Thyroid gland (tissue), 4 donors: ENCODE measurements around the gene ZCWPW1. TPM values are rescaled to one million over a fixed set of nuclear protein-coding genes. Genes with fewer than 3 reads are reported as not detected.

Experiments
- DNase-seq, 2 donors: peaks; one replicate each; pipeline ENCODE4 v3.0.0-alpha.2; 2019
- H3K27ac ChIP-seq, 3 donors: fragments of 200-600 bp; sonication (generic); 1 replicate in 2 of 3; 2 replicates in 1 of 3; pipeline ENCODE4 v1.5.1; 2016 to 2019; ENCODE audit warnings: mild to moderate bottlenecking in 1 of 3, moderate library complexity in 1 of 3
- H3K27me3 ChIP-seq: fragments of 200-600 bp; sonication (generic); one replicate; pipeline ENCODE4 v1.5.1; 2019
- H3K36me3 ChIP-seq, 2 donors: fragments of 200-600 bp; sonication (generic); one replicate each; pipeline ENCODE4 v1.5.1; 2016 to 2019
- H3K4me1 ChIP-seq, 2 donors: fragments of 200-600 bp; sonication (generic); one replicate each; pipeline ENCODE4 v1.5.1; 2017 to 2019
- H3K4me3 ChIP-seq, 3 donors: fragments of 200-600 bp; sonication (generic); replicated peaks in 1 of 3; 1 replicate in 2 of 3; 2 replicates in 1 of 3; pipeline ENCODE4 v1.5.1; 2016; ENCODE audit warnings: mild to moderate bottlenecking in 1 of 3
- H3K9me3 ChIP-seq: fragments of 200-600 bp; sonication (generic); one replicate; pipeline ENCODE4 v1.5.1; 2017
- CTCF ChIP-seq, 6 experiments: fragments of 200-600 bp in 3 of 6; fragments of 450-650 bp in 3 of 6; sonication (generic) in 3 of 6; IDR thresholded peaks; one replicate each; pipeline ENCODE4 v1.5.1; 2016 to 2019; ENCODE audit warnings: antibody characterized with exemption in 6 of 6, mild to moderate bottlenecking in 2 of 6, inconsistent platforms in 1 of 6, moderate library complexity in 1 of 6
- POLR2A ChIP-seq, 2 donors: fragments of 450-650 bp; IDR thresholded peaks; one replicate each; pipeline ENCODE4 v1.6.1; 2017; ENCODE audit warnings: antibody characterized with exemption in 2 of 2, mild to moderate bottlenecking in 2 of 2, moderate library complexity in 1 of 2
- WGBS, 2 donors: methylation state at CpG; one replicate each; pipeline ENCODE4 v1.1.5; 2017; 5-methylcytosine and 5-hydroxymethylcytosine counted together
- intact Hi-C: fragments of 100-400 bp; cut with DNase I; formaldehyde crosslinking; loops from one replicate; pipeline ENCODE4 v1.15.1; 2023
- total RNA-seq, 4 donors: library from RNA; depleted of rRNA; stranded (reverse); fragments of >200 nt; gene quantifications; one replicate each; pipeline ENCODE4 v1.2.3, GENCODE V29; 2016

The ZCWPW1 gene
- total RNA-seq, 4 donors from 2014 or later = 3.6 to 7.1 (median 4.3) TPM

GRCh38 chr7:100471021-100471420 is 42.5 kb upstream of the ZCWPW1 start:
- no peak overlapping the region for H3K27ac ChIP-seq
- 67 to 80% methylated on average over 1 to 4 of the region's 4 CpGs for WGBS, 2 donors
- H3K27me3 ChIP-seq = no peaks in the 10 kb centered on the region
- H3K4me3 ChIP-seq = no peak overlapping the region
- H3K36me3 ChIP-seq = peaks cover 5% of the 10 kb centered on the region in 2 donors
- no peaks in the 10 kb centered on the region for H3K9me3 ChIP-seq
- DNase-seq = no peak
- peaks cover 23 to 47% of the 10 kb centered on the region in 2 donors for H3K4me1 ChIP-seq
- no peak for TF ChIP-seq CTCF (IDR thresholded peaks at IDR 0.05)
- no peak for TF ChIP-seq POLR2A (IDR thresholded peaks at IDR 0.05)
- intact Hi-C loops = no loop called here

GRCh38 chr7:100469227-100470044 is 40.9 kb upstream of the ZCWPW1 start:
- peaks cover 5% of the 10 kb centered on the region in 2 donors for H3K36me3 ChIP-seq
- no peak overlapping the region for H3K4me3 ChIP-seq
- peak; percentile 91 for DNase-seq
- H3K9me3 ChIP-seq = no peaks in the 10 kb centered on the region
- no peaks in the 10 kb centered on the region for H3K27me3 ChIP-seq
- WGBS, 2 donors = 23 to 27% methylated on average over 9 to 11 of the region's 13 CpGs
- H3K27ac ChIP-seq = peak overlapping the region in 2 of 3 donors; percentile 58 to 67
- H3K4me1 ChIP-seq = peaks cover 25 to 46% of the 10 kb centered on the region in 2 donors
- TF ChIP-seq CTCF (IDR thresholded peaks at IDR 0.05) (peak; percentile 86 to 96 (median 94)), POLR2A (IDR thresholded peaks at IDR 0.05) (no peak)
- intact Hi-C loops = loop anchor here (10.0 kb wide), 2 partner anchors 215 to 255 kb away; partner anchors contain the start of gene EPO

GRCh38 chr7:100467638-100468373 is 39.3 kb upstream of the ZCWPW1 start:
- Histone ChIP-seq H3K27me3 (no peaks in the 10 kb centered on the region), H3K27ac (peak overlapping the region in 1 of 3 donors; percentile 7), H3K4me3 (no peak overlapping the region), H3K9me3 (no peaks in the 10 kb centered on the region), H3K36me3 (peaks cover 0 to 5% of the 10 kb centered on the region in 2 donors), H3K4me1 (peaks cover 18 to 39% of the 10 kb centered on the region in 2 donors)
- TF ChIP-seq CTCF (IDR thresholded peaks at IDR 0.05) = no peak
- TF ChIP-seq POLR2A (IDR thresholded peaks at IDR 0.05) = no peak
- intact Hi-C loops = loop anchor here (2.0 to 10.0 kb wide), 3 partner anchors 93 to 257 kb away; partner anchors contain the start of gene EPO
- 59 to 64% methylated on average over 13 to 15 of the region's 22 CpGs for WGBS, 2 donors
- DNase-seq = peak; percentile 51 to 78

GRCh38 chr7:100466653-100467605 is 38.4 kb upstream of the ZCWPW1 start:
- peak; percentile 38 to 44 for DNase-seq
- Histone ChIP-seq H3K4me3 (no peak overlapping the region), H3K27ac (peak overlapping the region in 2 of 3 donors; percentile 50 to 80), H3K27me3 (no peaks in the 10 kb centered on the region), H3K36me3 (peaks cover 0 to 5% of the 10 kb centered on the region in 2 donors), H3K9me3 (no peaks in the 10 kb centered on the region), H3K4me1 (peaks cover 18 to 32% of the 10 kb centered on the region in 2 donors)
- 63 to 68% methylated on average over 22 to 31 of the region's 32 CpGs for WGBS, 2 donors
- intact Hi-C loops = loop anchor here (2.0 to 10.0 kb wide), 3 partner anchors 94 to 258 kb away; partner anchors contain the start of gene EPO
- TF ChIP-seq CTCF (IDR thresholded peaks at IDR 0.05) (no peak), POLR2A (IDR thresholded peaks at IDR 0.05) (no peak)
